OCI-LY3 (cell line): ENCODE results near the gene SLC2A11.

Experiments used
- H2AFZ ChIP-seq: fragments of 200-600, 300-600 bp; shearing (Covaris generic); 2 replicates; pipeline ENCODE4 v1.6.0; 2014; ENCODE audit warnings: antibody characterized with exemption, low read depth, low read length
- H3K27ac ChIP-seq: fragments of 200-600, 300-600 bp; sonication (generic); 2 replicates; pipeline ENCODE4 v1.5.1; 2014; ENCODE audit warnings: mild to moderate bottlenecking, low read length, moderate library complexity, mixed read lengths
- H3K27me3 ChIP-seq: fragments of 200-600, 300-600 bp; sonication (generic); 2 replicates; pipeline ENCODE4 v1.6.1; 2014; ENCODE audit warnings: low read depth, low read length, mixed read lengths
- H3K36me3 ChIP-seq: fragments of 200-600, 300-600 bp; sonication (generic); replicated peaks from 2 replicates; pipeline ENCODE3; 2014; ENCODE audit warnings: low read depth, low read length, mixed read lengths
- H3K4me1 ChIP-seq: fragments of 300-600, 200-600 bp; sonication (generic); 2 replicates; pipeline ENCODE4 v1.6.1; 2014; ENCODE audit warnings: low read length, mixed read lengths
- H3K4me2 ChIP-seq: fragments of 200-600, 300-600 bp; sonication (generic); 2 replicates; pipeline ENCODE4 v1.6.1; 2014; ENCODE audit warnings: low read length, mixed read lengths
- H3K4me3 ChIP-seq: fragments of 300-600, 200-600 bp; sonication (generic); 2 replicates; pipeline ENCODE4 v1.5.1; 2014; ENCODE audit warnings: antibody characterized with exemption, mild to moderate bottlenecking, low read length, moderate library complexity
- H3K79me2 ChIP-seq: fragments of 300-600, 200-600 bp; shearing (Covaris generic); 2 replicates; pipeline ENCODE4 v1.6.1; 2014; ENCODE audit warnings: mild to moderate bottlenecking, low read length, mixed read lengths
- H3K9ac ChIP-seq: fragments of 300-600, 200-600 bp; shearing (Covaris generic); 2 replicates; pipeline ENCODE4 v1.6.0; 2014; ENCODE audit warnings: mild to moderate bottlenecking, low read length, moderate library complexity
- H3K9me3 ChIP-seq: fragments of 200-600, 300-600 bp; shearing (Covaris generic); 2 replicates; pipeline ENCODE4 v1.6.1; 2014; ENCODE audit warnings: low read length, mixed read lengths; ENCODE audit not compliant: insufficient read depth
- H4K20me1 ChIP-seq: fragments of 200-600, 300-600 bp; sonication (generic); 2 replicates; pipeline ENCODE4 v1.6.1; 2016; ENCODE audit warnings: low read length, mixed read lengths; ENCODE audit not compliant: insufficient read depth
- EZH2phosphoT487 ChIP-seq: fragments of 200-600 bp; shearing (Covaris generic); IDR thresholded peaks from 2 replicates; pipeline ENCODE4 v1.6.1; 2018; ENCODE audit warnings: antibody characterized with exemption, mixed run types, low read depth
- TF ChIP-seq, protein P1 (sequence below): fragments of 200-600, 300-600 bp; sonication (generic); IDR thresholded peaks from 2 replicates; pipeline ENCODE4 v1.5.1; 2014; ENCODE audit warnings: antibody characterized with exemption, low read length, low read depth

SLC2A11 gene

DNA sequence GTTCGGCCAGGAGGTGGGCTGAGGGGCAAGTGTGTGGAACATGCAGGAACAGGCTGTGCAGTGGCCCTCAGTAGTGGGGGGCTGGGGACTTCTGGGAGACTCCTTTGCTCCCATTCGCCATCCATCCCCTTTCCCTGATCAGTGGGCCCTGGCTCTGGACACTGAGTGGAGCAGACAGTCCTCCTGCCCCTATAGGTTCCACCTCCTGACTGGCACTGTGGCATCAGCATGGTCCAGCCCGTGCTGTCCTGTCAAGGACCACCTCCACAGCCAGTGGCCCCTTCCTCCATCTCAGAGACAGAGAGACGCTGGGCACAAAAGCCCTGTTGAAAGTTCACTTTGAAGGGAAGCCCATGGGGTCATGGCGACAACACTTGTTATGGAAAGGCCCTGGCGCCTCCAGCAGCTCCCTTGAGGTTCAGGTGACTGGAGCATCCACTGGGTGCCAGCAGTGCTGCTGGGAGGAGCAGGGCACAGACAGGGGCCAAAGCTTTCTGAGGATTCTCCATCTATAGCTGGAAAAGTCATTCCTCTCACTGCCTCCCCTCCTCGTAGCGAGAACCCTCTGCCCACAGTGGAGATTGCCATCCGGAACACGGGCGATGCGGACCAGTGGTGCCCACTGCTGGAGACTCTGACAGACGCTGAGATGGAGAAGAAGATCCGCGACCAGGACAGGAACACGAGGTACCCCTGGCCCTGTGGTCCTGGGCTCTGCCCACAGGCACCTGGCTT is 24.5 kb upstream of the SLC2A11 start:
- Histone ChIP-seq H3K9ac (no peak overlapping the region), H3K4me2 (no peak overlapping the region), H3K4me3 (no peak overlapping the region), H3K4me1 (peaks cover 12% of the 10 kb centered on the region), H3K27ac (no peak overlapping the region), H3K9me3 (no peaks in the 10 kb centered on the region), H2AFZ (no peak overlapping the region), H4K20me1 (0 out of 2 replicates have a peak, but pooled peaks cover 22% of the 10 kb centered on the region), H3K27me3 (no peaks in the 10 kb centered on the region), H3K79me2 (peaks cover 16% of the 10 kb centered on the region; the same call in 1 of the 2 replicates), H3K36me3 (peaks cover 69% of the 10 kb centered on the region)
- no peak for TF ChIP-seq EZH2phosphoT487
- TF ChIP-seq, protein P1, sequence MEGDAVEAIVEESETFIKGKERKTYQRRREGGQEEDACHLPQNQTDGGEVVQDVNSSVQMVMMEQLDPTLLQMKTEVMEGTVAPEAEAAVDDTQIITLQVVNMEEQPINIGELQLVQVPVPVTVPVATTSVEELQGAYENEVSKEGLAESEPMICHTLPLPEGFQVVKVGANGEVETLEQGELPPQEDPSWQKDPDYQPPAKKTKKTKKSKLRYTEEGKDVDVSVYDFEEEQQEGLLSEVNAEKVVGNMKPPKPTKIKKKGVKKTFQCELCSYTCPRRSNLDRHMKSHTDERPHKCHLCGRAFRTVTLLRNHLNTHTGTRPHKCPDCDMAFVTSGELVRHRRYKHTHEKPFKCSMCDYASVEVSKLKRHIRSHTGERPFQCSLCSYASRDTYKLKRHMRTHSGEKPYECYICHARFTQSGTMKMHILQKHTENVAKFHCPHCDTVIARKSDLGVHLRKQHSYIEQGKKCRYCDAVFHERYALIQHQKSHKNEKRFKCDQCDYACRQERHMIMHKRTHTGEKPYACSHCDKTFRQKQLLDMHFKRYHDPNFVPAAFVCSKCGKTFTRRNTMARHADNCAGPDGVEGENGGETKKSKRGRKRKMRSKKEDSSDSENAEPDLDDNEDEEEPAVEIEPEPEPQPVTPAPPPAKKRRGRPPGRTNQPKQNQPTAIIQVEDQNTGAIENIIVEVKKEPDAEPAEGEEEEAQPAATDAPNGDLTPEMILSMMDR: no peak

DNA sequence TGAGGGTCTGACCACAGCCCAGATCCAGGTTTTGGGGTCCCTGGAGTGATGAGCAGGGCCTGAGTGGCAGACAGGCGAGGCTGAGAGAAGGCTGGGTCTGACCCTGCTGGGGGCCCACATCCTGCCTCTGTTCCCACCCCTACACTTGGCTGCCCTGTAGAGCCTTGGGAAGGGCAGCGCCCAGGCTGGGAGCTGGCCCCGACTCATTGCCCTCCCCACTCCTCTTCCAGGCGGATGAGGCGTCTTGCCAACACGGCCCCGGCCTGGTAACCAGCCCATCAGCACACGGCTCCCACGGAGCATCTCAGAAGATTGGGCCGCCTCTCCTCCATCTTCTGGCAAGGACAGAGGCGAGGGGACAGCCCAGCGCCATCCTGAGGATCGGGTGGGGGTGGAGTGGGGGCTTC is 23.8 kb upstream of the SLC2A11 start:
- peaks cover 14% of the 10 kb centered on the region for H3K4me1 ChIP-seq
- no peaks in the 10 kb centered on the region for H3K9me3 ChIP-seq
- peaks cover 65% of the 10 kb centered on the region for H3K36me3 ChIP-seq
- 0 out of 2 replicates have a peak, but pooled peaks cover 22% of the 10 kb centered on the region for H4K20me1 ChIP-seq
- H3K9ac ChIP-seq: no peak overlapping the region
- H3K4me2 ChIP-seq: no peak overlapping the region
- H3K79me2 ChIP-seq: peaks cover 16% of the 10 kb centered on the region; the same call in 1 of the 2 replicates
- no peak for TF ChIP-seq EZH2phosphoT487
- TF ChIP-seq, protein P1: no peak
- H3K4me3 ChIP-seq: no peak overlapping the region
- H3K27ac ChIP-seq: no peak overlapping the region
- H2AFZ ChIP-seq: no peak overlapping the region
- no peaks in the 10 kb centered on the region for H3K27me3 ChIP-seq

DNA sequence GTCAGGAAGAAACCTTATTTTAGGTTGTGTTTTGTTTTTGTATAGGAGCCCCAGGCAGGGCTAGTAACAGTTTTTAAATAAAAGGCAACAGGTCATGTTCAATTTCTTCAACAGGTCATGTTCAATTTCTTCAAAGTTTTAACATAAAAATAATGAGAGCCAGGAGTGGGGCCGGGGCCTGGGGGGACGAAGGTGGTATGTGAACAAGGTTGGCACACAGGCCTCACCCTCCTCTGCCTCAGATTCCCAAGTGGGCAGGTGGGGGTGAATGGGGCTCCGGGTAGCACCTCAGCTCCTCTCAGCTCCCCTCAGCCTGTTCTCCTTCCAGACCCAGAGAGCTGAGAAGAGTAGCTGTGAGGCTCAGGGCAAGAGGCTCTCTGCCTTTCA is 23.3 kb upstream of the SLC2A11 start:
- TF ChIP-seq EZH2phosphoT487: no peak
- TF ChIP-seq, protein P1: no peak
- no peak overlapping the region for H2AFZ ChIP-seq
- no peak overlapping the region for H3K27ac ChIP-seq
- 0 out of 2 replicates have a peak, but pooled peaks cover 22% of the 10 kb centered on the region for H4K20me1 ChIP-seq
- peaks cover 14% of the 10 kb centered on the region for H3K4me1 ChIP-seq
- H3K79me2 ChIP-seq: peaks cover 16% of the 10 kb centered on the region; the same call in 1 of the 2 replicates
- H3K9me3 ChIP-seq: no peaks in the 10 kb centered on the region
- no peak overlapping the region for H3K4me2 ChIP-seq
- peaks cover 64% of the 10 kb centered on the region for H3K36me3 ChIP-seq
- H3K27me3 ChIP-seq: no peaks in the 10 kb centered on the region
- no peak overlapping the region for H3K4me3 ChIP-seq
- no peak overlapping the region for H3K9ac ChIP-seq

DNA sequence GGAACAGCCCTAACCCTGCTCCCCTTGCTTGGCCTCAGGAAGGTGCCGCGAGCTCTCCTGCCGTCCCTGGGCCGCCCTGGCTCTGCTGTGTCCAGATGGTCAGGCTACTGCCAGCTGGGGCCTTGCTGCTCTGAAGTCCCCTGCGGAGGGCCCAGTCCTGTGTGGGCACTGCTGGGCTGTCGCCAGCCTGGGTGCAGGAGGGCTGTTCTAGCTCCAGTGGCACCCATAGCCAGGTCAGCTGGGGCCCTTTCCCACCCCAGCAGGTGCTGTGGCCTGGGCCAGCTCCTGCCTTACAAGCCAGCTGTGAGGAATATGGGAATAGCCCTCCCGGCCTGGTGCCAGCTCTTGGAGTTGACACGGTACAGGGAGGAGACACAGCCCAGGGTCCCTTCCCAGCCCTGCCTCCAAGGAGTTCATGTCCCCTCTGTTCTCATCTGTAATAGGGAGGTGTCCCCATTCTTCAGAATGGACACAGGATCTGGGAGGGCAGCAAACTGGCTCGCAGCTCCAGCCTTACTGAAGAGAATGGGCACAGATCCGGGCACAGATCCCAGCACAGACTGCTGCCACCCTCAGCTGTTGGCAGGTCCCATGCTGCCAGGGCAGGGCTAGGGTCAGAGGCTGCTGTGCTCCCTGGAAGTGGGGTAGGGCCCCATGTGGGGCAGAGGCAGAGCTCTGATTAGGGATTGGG is 22.7 kb upstream of the SLC2A11 start:
- Histone ChIP-seq H3K36me3 (peaks cover 59% of the 10 kb centered on the region), H3K4me2 (no peak overlapping the region), H3K9ac (no peak overlapping the region), H4K20me1 (0 out of 2 replicates have a peak, but pooled peaks cover 22% of the 10 kb centered on the region), H3K4me3 (no peak overlapping the region), H3K9me3 (no peaks in the 10 kb centered on the region), H3K4me1 (peaks cover 14% of the 10 kb centered on the region), H3K79me2 (peaks cover 16% of the 10 kb centered on the region; the same call in 1 of the 2 replicates), H2AFZ (no peak overlapping the region), H3K27me3 (no peaks in the 10 kb centered on the region), H3K27ac (no peak overlapping the region)
- TF ChIP-seq, protein P1: no peak
- no peak for TF ChIP-seq EZH2phosphoT487
